Measurements from ENCODE around the gene EFTUD2.
A peak's percentile ranks its signal among the peaks of the same experiment; 100 is the strongest.

EFTUD2 gene

GRCh38 chr17:44920565-44920940 lies 21.3 kb upstream of the EFTUD2 start:
- H4K8ac ChIP-seq (ENCODE audit: low read depth, low read length): no peak overlapping the region
- no peaks in the 10 kb centered on the region for H3K9me3 ChIP-seq (ENCODE audit: insufficient read depth, low read depth, low read length)

GRCh38 chr17:44919885-44920564 lies 20.8 kb upstream of the EFTUD2 start:
- no peaks in the 10 kb centered on the region for H3K9me3 ChIP-seq (ENCODE audit: insufficient read depth, low read depth, low read length)
- H3K27ac ChIP-seq (ENCODE audit: low read depth, low read length): no peak overlapping the region
- H4K8ac ChIP-seq (ENCODE audit: low read depth, low read length): no peak overlapping the region
- H2AK5ac ChIP-seq (ENCODE audit: low read length): no peak overlapping the region
- WGBS (ENCODE audit: extremely low coverage, insufficient coverage, insufficient read length): no CpG with 5 or more reads among the region's 9 CpGs
- H3K4me3 ChIP-seq (ENCODE audit: low read depth, low read length): no peak overlapping the region
- no peak overlapping the region for H4K91ac ChIP-seq (ENCODE audit: low read depth, low read length)
- peak; percentile 72 to 78 for DNase-seq
- peaks cover 0 to 3% of the 10 kb centered on the region in 2 experiments for H3K36me3 ChIP-seq (ENCODE audit: control insufficient read depth in 1 of 2, insufficient read depth in 2 of 2, low read length in 2 of 2)
- H3K79me2 ChIP-seq (ENCODE audit: control insufficient read depth, insufficient read depth, low read length, poor library complexity): no peaks in the 10 kb centered on the region
- no peak overlapping the region for H2AFZ ChIP-seq (ENCODE audit: insufficient read depth, low read length, poor library complexity)
- no peaks in the 10 kb centered on the region for H3K4me1 ChIP-seq (ENCODE audit: control insufficient read depth in 1 of 2, insufficient read depth in 2 of 2, low read length in 2 of 2)
- H3K14ac ChIP-seq (ENCODE audit: low read length): no peak overlapping the region
- no peak overlapping the region for H3K4me2 ChIP-seq (ENCODE audit: low read length)
- no peak overlapping the region for H3K4ac ChIP-seq (ENCODE audit: low read depth, low read length)
- H2BK5ac ChIP-seq (ENCODE audit: low read depth, low read length, poor library complexity): no peak overlapping the region
- H3K23ac ChIP-seq (ENCODE audit: low read length): no peak overlapping the region
- H3K9ac ChIP-seq (ENCODE audit: low read length): no peak overlapping the region
- H3K79me1 ChIP-seq (ENCODE audit: low read length): no peaks in the 10 kb centered on the region
- H2BK120ac ChIP-seq (ENCODE audit: insufficient read depth, low read length, poor library complexity): no peak overlapping the region
- H2BK12ac ChIP-seq (ENCODE audit: low read length): no peak overlapping the region
- no peak overlapping the region for H3K18ac ChIP-seq (ENCODE audit: low read length)
- H3K27me3 ChIP-seq (ENCODE audit: insufficient read depth, low read length): no peaks in the 10 kb centered on the region
- H4K12ac ChIP-seq (ENCODE audit: low read depth, low read length): no peak overlapping the region

More at GRCh38 chr17:44920565-44920940, 21.3 kb upstream of the EFTUD2 start:
- Histone ChIP-seq H2AK5ac (ENCODE audit: low read length) (no peak overlapping the region), H3K4me3 (ENCODE audit: low read depth, low read length) (no peak overlapping the region), H3K79me1 (ENCODE audit: low read length) (no peaks in the 10 kb centered on the region), H4K91ac (ENCODE audit: low read depth, low read length) (no peak overlapping the region), H2AFZ (ENCODE audit: insufficient read depth, low read length, poor library complexity) (no peak overlapping the region), H2BK120ac (ENCODE audit: insufficient read depth, low read length, poor library complexity) (no peak overlapping the region), H3K79me2 (ENCODE audit: control insufficient read depth, insufficient read depth, low read length, poor library complexity) (no peaks in the 10 kb centered on the region), H3K27me3 (ENCODE audit: insufficient read depth, low read length) (no peaks in the 10 kb centered on the region), H3K36me3 (ENCODE audit: control insufficient read depth in 1 of 2, insufficient read depth in 2 of 2, low read length in 2 of 2) (peaks cover 0 to 3% of the 10 kb centered on the region in 2 experiments), H2BK12ac (ENCODE audit: low read length) (no peak overlapping the region), H3K4ac (ENCODE audit: low read depth, low read length) (no peak overlapping the region), H3K14ac (ENCODE audit: low read length) (no peak overlapping the region), H4K12ac (ENCODE audit: low read depth, low read length) (no peak overlapping the region), H3K9ac (ENCODE audit: low read length) (no peak overlapping the region), H3K18ac (ENCODE audit: low read length) (no peak overlapping the region), H3K4me1 (ENCODE audit: control insufficient read depth in 1 of 2, insufficient read depth in 2 of 2, low read length in 2 of 2) (no peaks in the 10 kb centered on the region), H2BK5ac (ENCODE audit: low read depth, low read length, poor library complexity) (no peak overlapping the region), H3K4me2 (ENCODE audit: low read length) (no peak overlapping the region), H3K27ac (ENCODE audit: low read depth, low read length) (no peak overlapping the region), H3K23ac (ENCODE audit: low read length) (no peak overlapping the region)
- DNase-seq: no peak
- no CpG with 5 or more reads among the region's 7 CpGs for WGBS (ENCODE audit: extremely low coverage, insufficient coverage, insufficient read length)

GRCh38 chr17:44919411-44919810 lies 20.2 kb upstream of the EFTUD2 start:
- no peak overlapping the region for H4K12ac ChIP-seq (ENCODE audit: low read depth, low read length)
- H3K36me3 ChIP-seq (ENCODE audit: control insufficient read depth in 1 of 2, insufficient read depth in 2 of 2, low read length in 2 of 2): no peaks in the 10 kb centered on the region
- H4K8ac ChIP-seq (ENCODE audit: low read depth, low read length): no peak overlapping the region
- H2AK5ac ChIP-seq (ENCODE audit: low read length): no peak overlapping the region
- H3K4me1 ChIP-seq (ENCODE audit: control insufficient read depth in 1 of 2, insufficient read depth in 2 of 2, low read length in 2 of 2): no peaks in the 10 kb centered on the region
- no peak overlapping the region for H3K9ac ChIP-seq (ENCODE audit: low read length)
- H3K23ac ChIP-seq (ENCODE audit: low read length): no peak overlapping the region
- H3K4me3 ChIP-seq (ENCODE audit: low read depth, low read length): no peak overlapping the region
- no peak overlapping the region for H4K91ac ChIP-seq (ENCODE audit: low read depth, low read length)
- no peak overlapping the region for H3K4me2 ChIP-seq (ENCODE audit: low read length)
- H3K79me2 ChIP-seq (ENCODE audit: control insufficient read depth, insufficient read depth, low read length, poor library complexity): no peaks in the 10 kb centered on the region
- no peak overlapping the region for H2BK120ac ChIP-seq (ENCODE audit: insufficient read depth, low read length, poor library complexity)
- no peak overlapping the region for H2AFZ ChIP-seq (ENCODE audit: insufficient read depth, low read length, poor library complexity)
- no peak overlapping the region for H2BK5ac ChIP-seq (ENCODE audit: low read depth, low read length, poor library complexity)
- H3K79me1 ChIP-seq (ENCODE audit: low read length): no peaks in the 10 kb centered on the region
- H3K27me3 ChIP-seq (ENCODE audit: insufficient read depth, low read length): no peaks in the 10 kb centered on the region
- no peaks in the 10 kb centered on the region for H3K9me3 ChIP-seq (ENCODE audit: insufficient read depth, low read depth, low read length)
- H3K4ac ChIP-seq (ENCODE audit: low read depth, low read length): no peak overlapping the region
- no peak overlapping the region for H3K27ac ChIP-seq (ENCODE audit: low read depth, low read length)
- WGBS (ENCODE audit: extremely low coverage, insufficient coverage, insufficient read length): no CpG with 5 or more reads among the region's 2 CpGs
- no peak overlapping the region for H2BK12ac ChIP-seq (ENCODE audit: low read length)
- H3K14ac ChIP-seq (ENCODE audit: low read length): no peak overlapping the region
- H3K18ac ChIP-seq (ENCODE audit: low read length): no peak overlapping the region
- DNase-seq: no peak

- no peak overlapping the region for H4K12ac ChIP-seq (ENCODE audit: low read depth, low read length)
- H3K4me1 ChIP-seq (ENCODE audit: control insufficient read depth in 1 of 2, insufficient read depth in 2 of 2, low read length in 2 of 2): no peaks in the 10 kb centered on the region
- no peak overlapping the region for H2BK5ac ChIP-seq (ENCODE audit: low read depth, low read length, poor library complexity)
- DNase-seq: no peak
- no peaks in the 10 kb centered on the region for H3K79me2 ChIP-seq (ENCODE audit: control insufficient read depth, insufficient read depth, low read length, poor library complexity)
- H3K79me1 ChIP-seq (ENCODE audit: low read length): no peaks in the 10 kb centered on the region
- H3K4ac ChIP-seq (ENCODE audit: low read depth, low read length): no peak overlapping the region
- H2AK5ac ChIP-seq (ENCODE audit: low read length): no peak overlapping the region
- H3K18ac ChIP-seq (ENCODE audit: low read length): no peak overlapping the region
- H3K4me3 ChIP-seq (ENCODE audit: low read depth, low read length): no peak overlapping the region
- H3K36me3 ChIP-seq (ENCODE audit: control insufficient read depth in 1 of 2, insufficient read depth in 2 of 2, low read length in 2 of 2): no peaks in the 10 kb centered on the region
- no peak overlapping the region for H3K9ac ChIP-seq (ENCODE audit: low read length)
- H3K9me3 ChIP-seq (ENCODE audit: insufficient read depth, low read depth, low read length): no peaks in the 10 kb centered on the region
- no peak overlapping the region for H2BK120ac ChIP-seq (ENCODE audit: insufficient read depth, low read length, poor library complexity)
- WGBS (ENCODE audit: extremely low coverage, insufficient coverage, insufficient read length): no CpG with 5 or more reads among the region's 2 CpGs
- no peak overlapping the region for H3K23ac ChIP-seq (ENCODE audit: low read length)
- no peak overlapping the region for H2BK12ac ChIP-seq (ENCODE audit: low read length)
- H4K8ac ChIP-seq (ENCODE audit: low read depth, low read length): no peak overlapping the region
- no peak overlapping the region for H3K4me2 ChIP-seq (ENCODE audit: low read length)
- no peak overlapping the region for H3K14ac ChIP-seq (ENCODE audit: low read length)
- no peak overlapping the region for H2AFZ ChIP-seq (ENCODE audit: insufficient read depth, low read length, poor library complexity)
- no peak overlapping the region for H4K91ac ChIP-seq (ENCODE audit: low read depth, low read length)
- no peaks in the 10 kb centered on the region for H3K27me3 ChIP-seq (ENCODE audit: insufficient read depth, low read length)
- no peak overlapping the region for H3K27ac ChIP-seq (ENCODE audit: low read depth, low read length)
Measured at GRCh38 chr17:44918006-44918405, 18.8 kb upstream of the EFTUD2 start.
